ENCODE data around the gene KCNE4.
A peak's percentile ranks its signal among the peaks of the same experiment; 100 is the strongest.

The KCNE4 gene

DNA sequence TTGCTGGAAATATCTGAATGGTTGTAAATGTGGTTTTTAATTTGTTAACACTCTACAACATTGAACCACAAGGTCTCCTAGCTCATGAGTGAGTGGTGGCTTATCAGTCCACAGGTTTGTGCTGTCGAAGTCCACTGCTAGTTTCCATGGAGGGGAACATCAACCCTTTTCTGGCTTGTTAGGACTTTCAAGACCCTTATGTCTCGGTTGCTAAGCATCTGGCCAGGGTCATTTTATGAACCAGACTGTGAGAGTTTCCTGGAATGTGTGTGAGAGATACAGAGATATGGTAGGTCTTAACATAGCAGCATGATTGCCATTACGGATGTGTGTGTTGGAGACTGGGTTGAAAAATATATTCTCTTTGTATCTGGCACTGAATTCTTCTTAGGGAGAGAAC, 36.9 kb downstream of the KCNE4 start:
- DNase-seq = no peak

DNA sequence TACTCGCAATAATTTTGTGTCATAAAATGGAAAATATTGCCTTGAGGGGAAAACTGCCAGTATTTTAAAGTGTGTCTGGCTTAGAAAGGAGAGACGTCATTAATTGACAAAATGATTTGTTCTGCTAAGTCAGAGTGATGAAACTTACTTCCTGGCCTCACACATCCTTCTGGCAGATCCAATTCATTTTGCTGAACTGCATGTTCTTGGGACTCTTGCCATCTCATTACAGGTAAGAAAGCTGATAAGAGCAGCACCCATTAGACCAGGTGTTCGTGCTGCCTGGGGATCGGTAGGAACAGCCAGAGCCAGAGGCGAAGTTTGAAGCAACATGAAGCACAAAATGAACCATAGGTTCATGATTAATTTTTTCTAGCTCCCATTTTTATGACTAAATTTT, 38.0 kb downstream of the KCNE4 start:
- no peak for DNase-seq

GRCh38 chr2:223090540-223091235, 38.7 kb downstream of the KCNE4 start:
- no peak for DNase-seq

- no peak for DNase-seq
Observed at GRCh38 chr2:223092667-223093066, 40.7 kb downstream of the KCNE4 start.

DNA sequence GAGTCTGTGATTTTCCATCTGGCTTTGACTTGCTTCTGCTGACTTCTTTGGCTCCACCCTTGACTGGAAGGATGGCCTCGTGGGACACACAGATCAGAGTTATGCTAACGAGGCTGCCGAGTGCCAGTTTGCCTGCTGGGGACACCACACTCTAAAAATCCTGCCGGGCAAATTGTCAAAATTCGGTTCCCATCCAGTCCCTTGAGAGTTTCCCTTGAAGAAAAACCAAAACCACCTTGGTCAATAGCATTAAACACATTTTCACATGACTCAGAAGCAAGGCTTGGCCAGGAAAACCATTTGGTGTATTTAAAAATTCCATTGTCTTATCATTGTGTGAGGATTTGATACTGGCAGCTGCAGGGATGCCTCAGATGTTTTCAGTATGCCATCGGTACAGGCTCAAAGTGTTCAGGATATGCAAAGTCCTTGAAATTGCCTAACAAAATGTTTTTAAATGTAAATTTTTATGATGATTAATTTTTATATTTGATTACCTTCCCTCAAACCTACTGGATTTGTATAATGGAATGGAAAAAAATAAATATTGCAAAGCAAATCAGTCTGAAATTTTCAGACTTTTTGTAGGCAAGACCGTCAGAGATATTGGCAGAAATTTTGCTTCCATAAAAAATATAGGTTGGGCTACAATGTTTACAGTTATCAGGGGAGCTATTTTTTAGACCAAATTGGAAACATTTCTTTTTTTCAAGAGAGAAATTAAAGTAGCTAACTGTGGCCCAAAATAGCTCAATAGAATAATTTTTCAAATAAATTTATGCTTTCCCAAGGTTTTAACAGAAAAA, 41.6 kb downstream of the KCNE4 start:
- DNase-seq = no peak

GRCh38 chr2:223095207-223095606, 43.2 kb downstream of the KCNE4 start:
- DNase-seq = no peak

DNA sequence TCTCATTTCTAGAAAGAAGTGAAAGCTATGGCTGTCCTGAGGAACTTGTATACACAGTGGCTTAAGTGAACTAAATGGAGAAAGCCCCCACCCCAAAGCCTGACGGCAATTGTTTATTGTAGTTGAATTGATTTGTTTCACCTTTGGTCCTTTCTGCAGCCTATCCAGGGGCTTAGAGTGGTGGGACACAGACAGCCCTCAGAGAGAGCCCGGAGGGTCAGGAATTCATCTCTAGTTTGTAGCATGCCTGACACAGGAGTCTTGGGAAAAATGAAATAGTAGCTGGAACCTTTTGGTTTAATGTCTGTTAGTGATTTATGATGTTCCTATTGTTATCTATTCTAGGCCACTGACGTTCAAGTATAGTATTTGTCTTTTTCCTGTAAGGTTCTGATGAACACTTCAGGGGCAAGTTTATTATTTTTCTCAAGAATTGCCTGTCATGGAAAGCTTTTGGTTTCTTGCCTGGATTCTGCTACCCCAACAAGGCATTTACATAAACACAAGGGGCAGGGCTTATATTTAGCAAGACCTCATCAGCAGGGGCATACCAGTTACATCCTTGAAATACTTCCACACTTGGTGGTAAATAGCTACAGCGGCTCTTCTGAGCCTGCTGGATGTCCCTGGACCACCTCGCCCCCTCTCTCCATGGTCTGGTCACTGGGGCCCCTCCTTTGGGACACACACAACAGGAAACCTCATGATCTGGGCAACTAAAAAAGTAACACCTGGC, 44.4 kb downstream of the KCNE4 start:
- DNase-seq = no peak

GRCh38 chr2:223097888-223098383, 45.9 kb downstream of the KCNE4 start:
- no peak for DNase-seq

GRCh38 chr2:223099561-223099960, 47.6 kb downstream of the KCNE4 start:
- no peak for DNase-seq

GRCh38 chr2:223100061-223100511, 48.1 kb downstream of the KCNE4 start:
- no peak for DNase-seq

DNA sequence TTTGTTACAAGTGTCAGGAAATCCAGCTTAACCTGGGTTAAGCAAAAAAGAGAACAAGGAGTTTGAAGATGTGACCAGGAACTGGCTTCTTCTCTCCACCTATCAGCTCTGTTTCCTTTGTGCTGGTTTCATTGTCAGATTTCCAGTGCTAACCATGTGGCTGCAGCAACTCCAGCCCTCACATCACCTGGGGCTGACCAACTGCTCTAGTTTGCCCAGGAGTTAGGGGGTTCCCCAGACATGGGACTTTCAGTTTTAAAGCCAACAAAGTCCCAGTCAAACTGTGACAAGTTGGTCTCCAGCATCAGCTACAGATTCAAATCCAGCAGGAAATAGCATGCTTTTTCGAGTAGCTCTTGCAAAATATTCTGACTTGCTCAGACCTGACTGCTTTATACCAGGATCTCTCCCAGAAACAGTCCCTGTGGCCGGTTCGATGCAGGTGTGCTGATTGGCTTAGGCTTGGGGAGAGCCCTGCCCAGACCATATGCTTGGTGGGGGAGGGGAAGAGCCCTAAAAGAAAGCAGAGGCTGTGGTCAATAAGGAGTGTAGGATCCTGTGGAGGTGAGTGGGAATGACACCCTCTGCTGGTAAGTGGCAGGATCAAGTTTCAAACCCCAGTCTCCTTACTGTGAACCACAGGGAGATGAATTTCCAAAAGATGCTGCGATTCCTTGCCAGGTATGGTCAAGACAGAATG, 49.5 kb downstream of the KCNE4 start:
- DNase-seq = peak; percentile 27

DNA sequence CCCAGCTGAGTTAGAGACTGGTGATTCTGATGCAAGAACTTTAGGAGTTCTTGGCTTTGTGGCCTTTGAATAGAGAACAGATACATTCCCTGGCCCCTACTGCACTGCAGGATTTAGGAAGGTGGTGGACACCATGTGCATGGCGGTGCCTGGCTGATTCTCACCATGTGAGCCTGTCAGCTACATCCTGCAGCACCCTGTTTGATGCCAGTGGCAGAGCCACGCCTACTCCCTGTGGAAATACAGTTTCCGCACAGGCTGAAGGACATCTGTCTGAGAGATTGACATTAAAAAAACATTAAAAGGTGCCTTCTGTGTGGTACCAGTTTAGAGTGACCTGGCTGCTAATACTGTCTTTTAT, 50.0 kb downstream of the KCNE4 start:
- DNase-seq = no peak

DNA sequence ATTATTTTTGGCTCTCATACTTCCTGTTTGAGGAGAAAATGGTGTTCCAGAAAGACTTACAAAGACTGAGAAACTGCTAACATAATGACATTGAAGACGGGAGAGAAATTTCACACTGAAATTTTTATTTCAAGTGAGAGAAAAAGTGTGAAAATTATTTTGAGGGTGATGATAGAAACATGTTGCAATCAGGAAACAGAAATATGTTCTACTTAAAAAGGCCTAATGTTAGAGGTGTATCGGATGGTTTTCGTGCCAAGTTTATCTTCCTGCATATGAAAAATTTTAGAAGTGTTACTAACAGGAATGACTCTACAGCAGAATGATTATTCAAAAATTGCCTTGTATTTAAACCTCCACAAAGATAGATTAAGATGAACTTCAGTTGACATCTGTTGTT, 50.5 kb downstream of the KCNE4 start:
- DNase-seq = no peak

DNA sequence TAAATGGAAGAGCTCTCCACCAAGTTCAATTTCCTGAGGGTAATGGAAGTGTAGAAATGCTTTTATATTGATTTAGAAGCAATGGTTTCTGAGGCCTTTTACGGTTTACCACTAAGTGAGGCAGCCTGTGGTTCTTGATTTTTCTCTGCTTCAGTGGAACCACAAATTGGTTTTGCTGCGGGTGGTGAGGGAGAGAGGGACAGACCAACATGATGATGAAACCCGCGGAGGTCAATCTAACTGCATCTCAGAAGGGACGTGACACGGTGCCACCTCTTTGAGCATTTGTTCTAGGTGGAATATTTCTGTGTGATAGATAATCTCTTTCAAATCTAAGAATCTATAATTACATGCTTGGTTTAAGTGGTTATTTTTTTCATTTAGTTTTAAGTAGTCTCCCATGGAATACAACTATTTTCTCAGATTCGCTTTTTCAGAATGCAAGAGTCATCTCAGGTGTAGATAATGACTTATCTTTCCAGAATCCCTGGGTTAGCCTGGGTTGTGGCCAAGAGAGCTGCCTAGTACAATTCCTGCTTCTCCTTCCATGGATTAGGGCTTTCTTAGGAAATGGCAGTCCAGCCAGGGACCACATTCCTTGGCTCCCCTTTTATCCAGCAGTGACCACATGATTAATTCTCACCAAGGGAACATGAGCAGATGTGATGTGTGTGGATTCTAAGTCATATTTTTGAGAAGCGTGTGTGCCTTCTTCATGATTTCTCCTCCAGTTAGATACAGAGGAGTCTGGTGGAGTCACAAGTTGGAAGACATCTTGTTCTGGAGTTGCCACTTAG, 52.5 kb downstream of the KCNE4 start:
- DNase-seq = no peak

Data from NCI-H1092 (cell line).